Measurements from ENCODE around the gene TAAR9. TPM values are rescaled to one million over a fixed set of nuclear protein-coding genes. Genes with fewer than 3 reads are reported as not detected.
"Not testable (repeated sequence)": the region's sequence is repeated elsewhere in the genome, so short reads cannot be mapped to it uniquely, and the experiment has no call there.

TAAR9 gene
- total RNA-seq, 2 donors from 2014 or later: not detected

DNA sequence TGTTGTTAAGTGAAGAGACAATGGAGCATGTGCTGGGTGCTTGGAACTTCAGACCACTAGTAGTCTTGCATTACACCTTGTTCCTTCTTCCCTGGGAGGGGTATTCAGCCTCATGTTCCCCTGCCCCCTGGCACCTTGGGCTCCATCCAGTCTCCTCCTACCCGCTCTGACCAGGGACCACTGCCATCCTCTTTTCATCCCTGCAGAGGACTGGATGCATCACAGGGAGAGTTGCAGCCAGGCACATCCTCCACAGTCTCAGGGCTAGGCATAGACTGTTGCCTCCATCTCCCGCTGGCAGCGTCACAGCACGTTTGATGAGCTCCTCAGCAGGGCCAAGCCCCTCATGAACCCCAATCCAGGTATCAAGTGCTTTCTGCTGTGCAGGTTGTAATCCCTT lies 13.1 kb downstream of the TAAR9 start:
- Histone ChIP-seq H3K27ac (ENCODE audit: low read depth, low read length) (no peak overlapping the region), H3K4me1 (ENCODE audit: control insufficient read depth, insufficient read depth, low read length) (no peaks in the 10 kb centered on the region), H3K27me3 (ENCODE audit: control insufficient read depth, insufficient read depth, low read length, poor library complexity, severe bottlenecking) (peaks cover 67% of the 10 kb centered on the region), H3K36me3 (ENCODE audit: control insufficient read depth, insufficient read depth, low read length) (no peaks in the 10 kb centered on the region), H3K9me3 (ENCODE audit: control insufficient read depth, low read length) (no peaks in the 10 kb centered on the region), H3K4me3 (ENCODE audit: low read length) (no peak overlapping the region), H3K9ac (ENCODE audit: extremely low read depth, low read length, poor library complexity, severe bottlenecking) (no peak overlapping the region)
- Mint-ChIP-seq H3K36me3 (ENCODE audit: low read depth) (no peaks in the 10 kb centered on the region), H3K4me3 (no peak overlapping the region), H3K27ac (no peak overlapping the region), H3K4me1 (peaks cover 7% of the 10 kb centered on the region), H3K27me3 (ENCODE audit: insufficient read depth) (peaks cover 55% of the 10 kb centered on the region), H3K9me3 (no peaks in the 10 kb centered on the region)
- TF ChIP-seq, protein P1, sequence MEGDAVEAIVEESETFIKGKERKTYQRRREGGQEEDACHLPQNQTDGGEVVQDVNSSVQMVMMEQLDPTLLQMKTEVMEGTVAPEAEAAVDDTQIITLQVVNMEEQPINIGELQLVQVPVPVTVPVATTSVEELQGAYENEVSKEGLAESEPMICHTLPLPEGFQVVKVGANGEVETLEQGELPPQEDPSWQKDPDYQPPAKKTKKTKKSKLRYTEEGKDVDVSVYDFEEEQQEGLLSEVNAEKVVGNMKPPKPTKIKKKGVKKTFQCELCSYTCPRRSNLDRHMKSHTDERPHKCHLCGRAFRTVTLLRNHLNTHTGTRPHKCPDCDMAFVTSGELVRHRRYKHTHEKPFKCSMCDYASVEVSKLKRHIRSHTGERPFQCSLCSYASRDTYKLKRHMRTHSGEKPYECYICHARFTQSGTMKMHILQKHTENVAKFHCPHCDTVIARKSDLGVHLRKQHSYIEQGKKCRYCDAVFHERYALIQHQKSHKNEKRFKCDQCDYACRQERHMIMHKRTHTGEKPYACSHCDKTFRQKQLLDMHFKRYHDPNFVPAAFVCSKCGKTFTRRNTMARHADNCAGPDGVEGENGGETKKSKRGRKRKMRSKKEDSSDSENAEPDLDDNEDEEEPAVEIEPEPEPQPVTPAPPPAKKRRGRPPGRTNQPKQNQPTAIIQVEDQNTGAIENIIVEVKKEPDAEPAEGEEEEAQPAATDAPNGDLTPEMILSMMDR (conservative IDR thresholded peaks at IDR 0.05): no peak
- WGBS, 2 experiments (ENCODE audit: insufficient coverage in 1 of 2, insufficient read length in 1 of 2): 85 to 100% methylated on average over 3 to 4 of the region's 4 CpGs
- DNase-seq: no peak

DNA sequence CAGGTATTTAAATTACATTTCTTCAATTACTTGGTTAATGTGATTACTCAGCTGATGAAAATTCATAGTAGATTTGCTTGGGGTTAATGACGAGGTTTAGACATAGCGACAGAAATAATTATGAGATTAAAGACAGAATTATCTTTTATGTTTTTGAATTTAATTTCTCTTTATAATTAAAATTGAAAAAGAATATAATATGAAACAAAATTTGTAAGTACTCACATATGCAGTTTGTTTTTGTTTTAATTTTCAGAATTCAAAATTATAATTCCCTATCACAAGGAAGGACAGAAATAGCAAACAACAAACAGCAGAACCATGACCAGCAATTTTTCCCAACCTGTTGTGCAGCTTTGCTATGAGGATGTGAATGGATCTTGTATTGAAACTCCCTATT lies 14.3 kb downstream of the TAAR9 start, which contains the start of gene TAAR8:
TSS of gene TAAR8 (plus strand) at position 301 of the 400 bp plus-strand sequence. CDS start at position 322, 21 bp downstream.
- TF ChIP-seq, protein P1 (conservative IDR thresholded peaks at IDR 0.05): no peak
- 100% methylated on average over 1 of the region's 2 CpGs; no CpG with 5 or more reads in 1 of the 2 experiments for WGBS, 2 experiments (ENCODE audit: insufficient coverage in 1 of 2, insufficient read length in 1 of 2)
- H3K4me1 ChIP-seq (ENCODE audit: control insufficient read depth, insufficient read depth, low read length): no peaks in the 10 kb centered on the region

DNA sequence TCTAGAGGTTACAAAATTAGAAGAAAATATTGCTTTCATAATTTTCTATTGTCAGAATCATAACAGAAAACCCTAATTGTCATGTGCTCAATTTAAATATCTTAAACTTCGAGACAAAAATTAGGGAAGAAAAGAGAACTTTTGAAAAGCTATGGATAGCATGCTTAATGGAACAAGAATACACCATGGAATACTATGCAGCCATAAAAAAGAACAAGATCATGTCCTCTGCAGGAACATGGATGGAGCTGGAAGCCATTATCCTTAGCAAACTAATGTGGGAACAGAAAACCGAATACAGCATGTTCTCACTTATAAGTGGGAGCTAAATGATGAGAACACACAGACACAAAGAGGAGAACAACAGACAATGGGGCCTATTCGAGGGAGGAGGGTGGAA lies 22.0 kb downstream of the TAAR9 start:
- H3K27me3 Mint-ChIP-seq (ENCODE audit: insufficient read depth); H3K9me3 Mint-ChIP-seq; H3K27ac ChIP-seq (ENCODE audit: low read depth, low read length); H3K36me3 Mint-ChIP-seq (ENCODE audit: low read depth); H3K4me3 ChIP-seq (ENCODE audit: low read length); H3K27me3 ChIP-seq (ENCODE audit: control insufficient read depth, insufficient read depth, low read length, poor library complexity, severe bottlenecking); H3K9ac ChIP-seq (ENCODE audit: extremely low read depth, low read length, poor library complexity, severe bottlenecking); H3K9me3 ChIP-seq (ENCODE audit: control insufficient read depth, low read length); H3K4me1 Mint-ChIP-seq; DNase-seq; H3K4me1 ChIP-seq (ENCODE audit: control insufficient read depth, insufficient read depth, low read length); H3K4me3 Mint-ChIP-seq; H3K36me3 ChIP-seq (ENCODE audit: control insufficient read depth, insufficient read depth, low read length); H3K27ac Mint-ChIP-seq: not testable (repeated sequence)
- WGBS, 2 experiments (ENCODE audit: insufficient coverage in 1 of 2, insufficient read length in 1 of 2): 85 to 90% methylated on average over 3 of the region's 3 CpGs

More for the DNA sequence above, 14.3 kb downstream of the TAAR9 start, which contains the start of gene TAAR8:
- no peaks in the 10 kb centered on the region for H3K9me3 Mint-ChIP-seq
- Histone ChIP-seq H3K4me3 (ENCODE audit: low read length) (no peak within 1 kb of the TSS), H3K9me3 (ENCODE audit: control insufficient read depth, low read length) (no peaks in the 10 kb centered on the region), H3K9ac (ENCODE audit: extremely low read depth, low read length, poor library complexity, severe bottlenecking) (no peak within 1 kb of the TSS), H3K27ac (ENCODE audit: low read depth, low read length) (no peak within 1 kb of the TSS), H3K27me3 (ENCODE audit: control insufficient read depth, insufficient read depth, low read length, poor library complexity, severe bottlenecking) (peaks cover 55% of the 10 kb centered on the region), H3K36me3 (ENCODE audit: control insufficient read depth, insufficient read depth, low read length) (no peaks in the 10 kb centered on the region)
- no peaks in the 10 kb centered on the region for H3K36me3 Mint-ChIP-seq (ENCODE audit: low read depth)
- peaks cover 7% of the 10 kb centered on the region for H3K4me1 Mint-ChIP-seq
- H3K27me3 Mint-ChIP-seq (ENCODE audit: insufficient read depth): peaks cover 45% of the 10 kb centered on the region
- no peak within 1 kb of the TSS for H3K27ac Mint-ChIP-seq
- no peak for DNase-seq
- no peak within 1 kb of the TSS for H3K4me3 Mint-ChIP-seq

DNA sequence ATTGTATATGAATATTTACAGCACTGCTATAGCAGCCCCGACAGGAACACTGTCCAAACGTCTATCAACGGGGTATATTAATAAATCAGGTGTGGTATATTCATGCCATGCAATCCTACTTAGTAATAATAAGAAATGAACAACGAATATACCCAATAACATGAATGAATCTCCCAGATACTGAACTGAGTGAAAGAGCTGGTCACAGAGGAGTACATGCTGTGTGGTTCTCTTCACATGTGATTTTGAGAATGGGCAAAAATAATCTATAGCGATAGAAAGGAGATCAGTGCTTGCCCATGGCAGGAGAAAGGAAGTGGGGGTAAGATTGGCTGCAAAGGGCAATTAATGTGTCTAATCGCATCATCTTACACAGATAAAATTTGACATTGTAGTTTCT lies 28.3 kb downstream of the TAAR9 start:
- no peak for DNase-seq
- H3K36me3 ChIP-seq (ENCODE audit: control insufficient read depth, insufficient read depth, low read length): no peaks in the 10 kb centered on the region
- H3K4me1 Mint-ChIP-seq: peaks cover 19% of the 10 kb centered on the region
- no peaks in the 10 kb centered on the region for H3K36me3 Mint-ChIP-seq (ENCODE audit: low read depth)
- no peaks in the 10 kb centered on the region for H3K4me1 ChIP-seq (ENCODE audit: control insufficient read depth, insufficient read depth, low read length)
- no peak overlapping the region for H3K27ac ChIP-seq (ENCODE audit: low read depth, low read length)
- no peak overlapping the region for H3K9ac ChIP-seq (ENCODE audit: extremely low read depth, low read length, poor library complexity, severe bottlenecking)
- 92% methylated on average over 5 of the region's 6 CpGs; no CpG with 5 or more reads in 1 of the 2 experiments for WGBS, 2 experiments (ENCODE audit: insufficient coverage in 1 of 2, insufficient read length in 1 of 2)
- H3K4me3 ChIP-seq (ENCODE audit: low read length): no peak overlapping the region
- no peaks in the 10 kb centered on the region for H3K9me3 Mint-ChIP-seq
- H3K4me3 Mint-ChIP-seq: no peak overlapping the region
- H3K9me3 ChIP-seq (ENCODE audit: control insufficient read depth, low read length): no peaks in the 10 kb centered on the region
- H3K27me3 Mint-ChIP-seq (ENCODE audit: insufficient read depth): peaks cover 3% of the 10 kb centered on the region
- H3K27me3 ChIP-seq (ENCODE audit: control insufficient read depth, insufficient read depth, low read length, poor library complexity, severe bottlenecking): peaks cover 9% of the 10 kb centered on the region
- TF ChIP-seq, protein P1 (conservative IDR thresholded peaks at IDR 0.05): no peak
- H3K27ac Mint-ChIP-seq: no peak overlapping the region
